Activated CD8-positive, alpha-beta memory T cell treated with anti-CD3 and anti-CD28 coated beads for 4 hours (primary cell): ENCODE data around the gene RLF.

Experiments used
- DNase-seq, 2 donors: peaks; one replicate each; pipeline ENCODE4 v3.0.0-alpha.2; 2020; ENCODE audit warnings: low read depth in 2 of 2

The RLF gene

DNA sequence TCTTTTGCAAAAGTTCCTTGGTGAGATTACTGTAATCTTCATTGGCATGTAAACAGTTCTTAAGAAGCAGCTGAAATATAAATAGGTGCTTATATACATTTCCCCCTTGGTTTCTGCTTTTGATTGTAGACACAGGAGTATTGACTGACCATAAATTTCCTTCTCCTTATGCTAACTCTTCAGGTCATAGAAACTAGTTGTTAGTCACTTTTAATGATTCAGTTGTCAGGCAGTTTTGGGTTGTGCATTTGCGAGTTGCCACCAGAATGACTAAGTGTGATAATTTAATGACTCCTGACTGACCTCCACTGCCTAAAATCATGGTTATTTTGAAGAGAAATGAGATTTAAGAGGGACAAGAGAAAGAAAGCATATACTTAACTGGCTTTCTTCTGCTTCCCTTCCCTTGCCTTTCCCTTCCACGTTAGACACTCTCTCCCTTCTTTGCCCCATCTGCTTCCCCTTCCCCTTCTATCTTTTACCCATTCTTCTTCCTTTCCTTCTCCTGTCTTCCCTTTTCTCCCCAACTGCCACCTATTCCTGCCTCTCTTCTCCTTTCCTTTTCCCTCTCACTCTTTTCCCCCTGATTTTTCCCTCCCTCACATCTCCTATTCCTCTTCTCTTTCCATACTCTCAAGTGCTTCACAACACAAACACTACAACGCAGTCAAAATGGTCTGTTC lies 109.1 kb downstream of the RLF start:
- no peak for DNase-seq

DNA sequence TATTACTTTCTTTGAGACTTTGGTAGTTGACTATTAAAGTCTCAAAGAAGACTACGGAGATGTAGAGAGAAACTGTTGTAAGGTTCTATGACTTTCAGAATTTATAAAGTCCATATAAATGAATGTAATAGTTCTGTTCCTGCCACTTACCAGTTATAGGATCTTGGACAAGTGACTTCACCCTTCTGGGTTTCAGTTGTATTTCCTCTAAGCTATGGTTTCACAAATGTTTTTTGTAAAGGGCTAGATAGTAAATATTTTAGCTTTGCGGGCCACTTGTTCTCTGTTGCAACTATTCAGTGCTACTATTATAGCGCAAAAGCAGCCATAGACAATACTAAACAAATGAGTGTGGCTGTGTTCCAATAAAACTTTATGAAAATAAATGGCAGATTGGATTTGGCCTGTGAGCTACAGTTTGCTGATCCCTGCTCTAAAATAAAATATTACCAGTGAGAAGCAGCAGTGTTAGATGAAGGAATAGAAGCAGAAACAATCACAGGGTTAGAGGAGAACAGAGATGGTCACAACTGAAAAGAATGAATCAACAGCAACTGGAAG lies 111.5 kb downstream of the RLF start:
- no peak for DNase-seq

DNA sequence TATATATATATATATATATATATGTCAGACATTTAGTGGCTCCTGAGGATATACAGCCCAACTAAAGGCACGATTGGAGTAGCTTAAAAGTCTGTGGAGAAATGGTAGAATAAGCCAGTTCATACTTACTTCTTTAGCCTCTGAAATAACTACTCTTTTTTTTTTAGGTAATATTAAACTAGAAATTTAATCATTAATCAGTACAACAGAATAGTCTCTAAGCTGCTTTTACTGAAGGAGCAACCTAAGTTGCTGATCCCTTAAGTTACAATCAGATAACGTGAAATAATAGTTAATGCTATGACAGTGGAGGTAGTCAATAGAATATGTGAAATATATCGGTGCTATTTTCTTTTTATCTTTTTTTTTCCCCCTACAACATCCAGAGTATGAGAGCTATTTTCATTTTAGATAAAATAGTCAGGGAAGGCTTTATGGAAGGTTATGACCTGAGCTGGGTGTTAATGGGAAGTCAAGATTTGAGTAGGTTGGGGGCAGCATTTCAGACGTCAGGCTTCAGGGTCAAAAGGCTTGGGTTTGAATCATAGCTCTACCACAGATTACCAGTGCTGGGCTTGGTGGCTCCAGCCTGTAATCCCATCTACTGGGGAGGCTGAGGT lies 112.5 kb downstream of the RLF start:
- no peak for DNase-seq

DNA sequence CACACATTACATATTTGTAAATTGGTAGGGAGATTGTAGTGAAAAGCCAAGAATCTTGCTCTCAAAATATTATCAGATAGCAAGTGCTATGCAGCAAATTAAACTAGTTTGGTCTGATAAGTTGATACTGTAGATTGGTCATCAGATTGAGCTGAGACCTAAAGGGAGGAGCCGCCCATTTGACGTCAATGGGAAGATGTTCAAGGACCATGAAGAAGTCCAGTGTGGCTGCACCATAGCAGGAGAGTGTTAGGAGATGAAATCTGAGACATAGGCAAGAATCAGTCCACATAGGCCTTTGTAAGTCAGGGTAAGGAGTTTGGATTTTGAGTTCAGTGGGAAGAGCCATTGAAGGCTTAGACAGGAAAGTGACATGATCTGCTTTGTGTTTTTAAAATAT lies 113.1 kb downstream of the RLF start:
- DNase-seq = no peak

DNA sequence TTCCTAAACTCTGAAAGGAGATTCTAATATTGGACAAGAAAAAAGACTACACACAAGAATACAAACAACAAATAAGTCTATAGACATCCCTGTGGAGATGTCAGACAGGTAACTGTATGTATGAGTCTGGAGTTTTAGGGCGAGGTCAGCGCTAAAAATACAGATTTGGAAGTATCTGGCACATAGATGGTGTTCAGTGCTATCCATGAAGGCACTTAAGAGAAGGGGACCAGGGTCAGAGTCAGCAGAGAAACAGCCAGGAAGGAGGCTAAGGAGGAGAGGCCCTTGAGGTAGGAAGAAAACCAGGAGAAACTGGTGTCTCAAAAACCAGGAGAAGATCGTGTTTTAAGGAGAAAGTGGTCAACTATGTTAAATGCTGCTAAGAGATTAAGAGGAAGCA lies 114.9 kb downstream of the RLF start:
- DNase-seq = no peak

DNA sequence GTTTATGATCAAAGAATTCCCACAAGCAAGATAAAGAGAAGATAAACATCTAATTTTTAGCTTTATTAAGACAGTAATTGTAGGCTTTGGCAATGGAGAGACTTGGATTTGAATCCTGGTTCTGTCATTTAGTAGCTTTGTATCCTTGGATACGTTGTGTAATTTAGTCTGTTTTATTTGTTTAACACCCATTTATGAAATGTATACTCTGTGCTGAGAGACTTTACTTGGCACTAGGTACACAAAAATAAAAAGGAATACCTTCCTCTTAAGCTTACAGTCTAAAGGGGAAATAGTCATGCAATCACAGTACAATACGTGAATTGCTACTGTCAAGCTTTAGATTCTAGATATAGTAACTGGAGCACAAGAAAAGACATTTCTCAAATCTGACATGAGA lies 120.7 kb downstream of the RLF start:
- DNase-seq = no peak
